ENCODE measurements around the gene SCLY. TPM values are rescaled to one million over a fixed set of nuclear protein-coding genes. Genes with fewer than 3 reads are reported as not detected.

The SCLY gene
- total and polyA plus RNA-seq, 7 experiments from 2014 or later, result 12.2 to 47.3 (median 24.4) TPM

Other genes starting within 250 kb of the SCLY start
- 10 to 100 TPM in 1 of 5 experiments, 1 to 10 TPM in 1, under 1 TPM in 2, not detected in 1; 0.59 to 13.2 (median 0.95) TPM for gene RAMP1, start 201.4 kb upstream of the SCLY start, total RNA-seq
- 1 to 10 TPM in 1 of 2 donors, under 1 TPM in 1; 0.52 to 1.9 TPM for gene RAMP1, start 201.4 kb upstream of the SCLY start, polyA plus RNA-seq
- gene UBE2F, start 94.0 kb upstream of the SCLY start, total RNA-seq, result 10 to 100 TPM; 42.5 to 80.9 (median 48.3) TPM
- gene UBE2F, start 94.0 kb upstream of the SCLY start, polyA plus RNA-seq, result 100 to 1,000 TPM in 1 of 2 donors, 10 to 100 TPM in 1; 95.6 to 114 TPM
- under 1 TPM in 4 of 5 experiments, not detected in 1; 0.07 to 0.35 (median 0.31) TPM for gene ESPNL, start 39.3 kb downstream of the SCLY start, total RNA-seq
- gene ESPNL, start 39.3 kb downstream of the SCLY start, polyA plus RNA-seq, result not detected
- not detected for gene KLHL30, start 77.7 kb downstream of the SCLY start, total RNA-seq
- not detected for gene KLHL30, start 77.7 kb downstream of the SCLY start, polyA plus RNA-seq
- under 1 TPM in 2 of 5 experiments, not detected in 3; 0.29 to 0.31 TPM for gene ERFE, start 98.0 kb downstream of the SCLY start, total RNA-seq
- gene ERFE, start 98.0 kb downstream of the SCLY start, polyA plus RNA-seq, result not detected
- 100 to 1,000 TPM in 2 of 5 experiments, 10 to 100 TPM in 3; 68.1 to 126 (median 90.9) TPM for gene ILKAP, start 142.7 kb downstream of the SCLY start, total RNA-seq
- gene ILKAP, start 142.7 kb downstream of the SCLY start, polyA plus RNA-seq, result 10 to 100 TPM; 40.6 to 48.1 TPM
- gene HES6, start 179.0 kb downstream of the SCLY start, total RNA-seq, result 1 to 10 TPM in 4 of 5 experiments, under 1 TPM in 1; 0.73 to 2.7 (median 2.4) TPM
- 1 to 10 TPM in 1 of 2 donors, under 1 TPM in 1; 0.61 to 1.3 TPM for gene HES6, start 179.0 kb downstream of the SCLY start, polyA plus RNA-seq
- gene PER2, start 227.6 kb downstream of the SCLY start, total RNA-seq, result 10 to 100 TPM; 13.5 to 28.6 (median 14.3) TPM
- gene PER2, start 227.6 kb downstream of the SCLY start, polyA plus RNA-seq, result 10 to 100 TPM in 1 of 2 donors, 1 to 10 TPM in 1; 7.0 to 10.1 TPM

Data from naive thymus-derived CD4-positive, alpha-beta T cell (primary cell).